GM13977 (cell line): ENCODE measurements around the gene ABCC3.

Experiments used
- DNase-seq: peaks from one replicate; pipeline ENCODE4 v3.0.0; 2012; ENCODE audit warnings: low spot score
- CTCF ChIP-seq: IDR thresholded peaks from 2 replicates; pipeline ENCODE4 v1.5.1; 2012; ENCODE audit warnings: mild to moderate bottlenecking, control low read depth; ENCODE audit not compliant: insufficient read depth; ENCODE audit errors: extremely low read depth, missing control alignments
- in situ Hi-C: fragments of 300-500 bp; cut with MboI; formaldehyde crosslinking; loops from one replicate; pipeline ENCODE4 v1.12.0; 2022; ENCODE audit warnings: low sequenced_read_pairs, low pct_unique_long_range_greater_than_20kb, mixed read lengths, inconsistent platforms; ENCODE audit not compliant: unreplicated experiment

ABCC3 gene

GRCh38 chr17:50735287-50735686, 100.6 kb downstream of the ABCC3 start:
- in situ Hi-C loops: no loop called here
- DNase-seq: no peak
- TF ChIP-seq CTCF: no peak

- no peak for DNase-seq
- TF ChIP-seq CTCF: no peak
- in situ Hi-C loops: no loop called here
These were observed 102.5 kb downstream of the ABCC3 start for GRCh38 chr17:50737118-50737698.

- in situ Hi-C loops: no loop called here
- DNase-seq: no peak
- TF ChIP-seq CTCF: no peak
These were observed 104.4 kb downstream of the ABCC3 start for GRCh38 chr17:50739098-50739497.
